OCI-LY1 (cell line): ENCODE results near the gene CENPT.

Experiments
- H2AFZ ChIP-seq: fragments of 200-600 bp; sonication (generic), shearing (Covaris generic); 2 replicates; pipeline ENCODE4 v1.6.0; 2014; ENCODE audit warnings: antibody characterized with exemption, mild to moderate bottlenecking, low read length
- H3F3A ChIP-seq: fragments of 200-600 bp; sonication (generic), shearing (Covaris generic); 2 replicates; pipeline ENCODE4 v1.6.0; 2014; ENCODE audit warnings: mild to moderate bottlenecking, antibody characterized with exemption, low read length, moderate library complexity; ENCODE audit not compliant: insufficient read depth
- H3K27ac ChIP-seq: fragments of 200-600 bp; sonication (generic); 2 replicates; pipeline ENCODE4 v1.5.1; 2014; ENCODE audit warnings: low read length, mixed run types, mild to moderate bottlenecking, low read depth; ENCODE audit not compliant: poor library complexity, severe bottlenecking
- H3K27me3 ChIP-seq: fragments of 200-600 bp; sonication (generic); 2 replicates; pipeline ENCODE4 v1.6.0; 2014; ENCODE audit warnings: antibody characterized with exemption, mild to moderate bottlenecking, low read length, moderate library complexity; ENCODE audit not compliant: insufficient read depth
- H3K36me3 ChIP-seq: fragments of 200-600 bp; sonication (generic); 2 replicates; pipeline ENCODE4 v1.6.1; 2014; ENCODE audit warnings: mild to moderate bottlenecking, antibody characterized with exemption, low read length, moderate library complexity, mixed read lengths; ENCODE audit not compliant: insufficient read depth
- H3K4me1 ChIP-seq: fragments of 200-600 bp; sonication (generic); 2 replicates; pipeline ENCODE4 v1.5.1; 2014; ENCODE audit warnings: mild to moderate bottlenecking, low read length, moderate library complexity; ENCODE audit not compliant: insufficient read depth, severe bottlenecking
- H3K4me2 ChIP-seq: fragments of 200-600 bp; sonication (generic), shearing (Covaris generic); 2 replicates; pipeline ENCODE4 v1.6.1; 2014; ENCODE audit warnings: low read length
- H3K4me3 ChIP-seq: fragments of 200-600 bp; sonication (generic); 2 replicates; pipeline ENCODE4 v1.5.1; 2014; ENCODE audit warnings: low read length, low read depth, mild to moderate bottlenecking, mixed read lengths; ENCODE audit not compliant: poor library complexity, severe bottlenecking
- H3K79me2 ChIP-seq: fragments of 200-600 bp; shearing (Covaris generic); 2 replicates; pipeline ENCODE4 v1.6.1; 2016; ENCODE audit warnings: mixed run types, low read length, mixed read lengths; ENCODE audit not compliant: insufficient read depth
- H3K9ac ChIP-seq: fragments of 200-600 bp; sonication (generic), shearing (Covaris generic); 2 replicates; pipeline ENCODE4 v1.6.1; 2014; ENCODE audit warnings: mild to moderate bottlenecking, low read length, mixed read lengths
- H3K9me2 ChIP-seq: fragments of 200-600 bp; sonication (generic), shearing (Covaris generic); 2 replicates; pipeline ENCODE4 v1.6.1; 2014; ENCODE audit warnings: low read depth, mild to moderate bottlenecking, low read length, mixed read lengths
- H3K9me3 ChIP-seq: fragments of 200-600 bp; shearing (Covaris generic); 2 replicates; pipeline ENCODE4 v1.6.1; 2014; ENCODE audit warnings: low read length, mixed read lengths
- H4K20me1 ChIP-seq: fragments of 200-600 bp; sonication (generic), shearing (Covaris generic); 2 replicates; pipeline ENCODE4 v1.6.0; 2016; ENCODE audit warnings: mild to moderate bottlenecking, low read length; ENCODE audit not compliant: insufficient read depth
- CTCF ChIP-seq: fragments of 200-600 bp; sonication (generic), shearing (Covaris generic); IDR thresholded peaks from 2 replicates; pipeline ENCODE4 v1.5.1; 2017; ENCODE audit warnings: mild to moderate bottlenecking, antibody characterized with exemption, low read length, moderate library complexity, mixed read lengths
- EZH2 ChIP-seq: fragments of 200-600 bp; sonication (generic), shearing (Covaris generic); IDR thresholded peaks from 2 replicates; pipeline ENCODE4 v1.8.0; 2017; ENCODE audit warnings: borderline replicate concordance, mixed run types, mild to moderate bottlenecking, antibody characterized with exemption, low read length, moderate library complexity, mixed read lengths

The CENPT gene

DNA sequence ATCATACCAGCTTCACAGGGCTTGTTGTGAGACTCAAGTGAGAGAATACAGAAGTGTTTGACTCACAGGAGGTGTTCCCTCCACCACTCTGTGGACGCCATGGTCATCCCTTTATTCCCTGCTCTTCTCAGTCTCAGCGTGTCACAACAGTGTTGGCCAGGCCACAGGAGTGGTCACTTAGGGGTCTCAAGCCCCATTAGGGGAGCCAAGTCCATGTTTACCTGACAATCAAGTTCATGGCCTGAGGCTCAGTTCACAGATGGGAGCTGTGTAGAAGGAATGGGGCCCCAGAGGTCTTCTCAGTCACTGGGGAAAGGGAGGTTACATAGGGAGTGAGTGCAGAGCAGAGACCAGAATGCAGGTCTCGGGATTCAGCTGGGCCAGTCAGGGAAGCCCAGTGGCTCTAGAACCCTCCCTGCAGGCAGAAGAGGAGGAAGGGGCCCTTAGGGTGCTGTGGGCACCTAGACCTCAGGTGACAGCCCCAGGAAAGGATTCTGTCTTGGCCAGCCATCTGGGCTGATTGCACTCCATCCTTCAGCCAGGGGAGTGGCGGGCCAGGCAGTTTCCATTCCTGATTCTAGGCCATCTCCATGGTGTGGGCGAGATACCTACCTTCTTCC is 9.5 kb upstream of the CENPT start:
- Histone ChIP-seq H3K4me2 (no peak overlapping the region), H3K36me3 (peaks cover 19% of the 10 kb centered on the region; the same call in 1 of the 2 replicates), H3K27ac (no peak overlapping the region), H2AFZ (no peak overlapping the region), H3K9ac (no peak overlapping the region), H3K27me3 (no peaks in the 10 kb centered on the region), H3K9me2 (no peaks in the 10 kb centered on the region), H3F3A (no peaks in the 10 kb centered on the region), H3K79me2 (peaks cover 80% of the 10 kb centered on the region), H3K4me3 (no peak overlapping the region), H3K9me3 (no peaks in the 10 kb centered on the region), H3K4me1 (no peaks in the 10 kb centered on the region), H4K20me1 (no peaks in the 10 kb centered on the region)
- TF ChIP-seq CTCF (no peak), EZH2 (no peak)

DNA sequence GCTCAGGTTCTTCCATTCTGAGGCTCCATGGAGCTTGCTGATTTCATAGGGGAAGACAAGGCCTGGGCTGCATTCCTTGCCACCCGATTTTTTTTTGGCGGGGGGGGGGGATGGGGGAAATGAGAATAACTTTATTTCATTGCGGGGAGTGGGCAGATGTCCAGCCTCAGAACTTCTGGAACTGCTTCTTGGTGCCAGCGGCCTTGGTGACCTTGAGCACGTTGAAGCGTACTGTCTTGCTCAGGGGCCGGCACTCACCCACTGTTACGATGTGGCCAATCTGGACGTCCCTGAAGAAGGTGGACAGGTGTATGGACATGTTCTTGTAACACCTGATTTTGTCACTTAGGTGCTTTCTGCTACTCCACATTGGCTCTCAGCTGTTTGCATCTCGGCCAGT is 8.3 kb upstream of the CENPT start:
- H3K9me3 ChIP-seq = no peaks in the 10 kb centered on the region
- H2AFZ ChIP-seq = no peak overlapping the region
- H3K27ac ChIP-seq = no peak overlapping the region
- no peak overlapping the region for H3K9ac ChIP-seq
- TF ChIP-seq EZH2 = no peak
- TF ChIP-seq CTCF = no peak
- no peaks in the 10 kb centered on the region for H3K9me2 ChIP-seq
- H3K4me3 ChIP-seq = no peak overlapping the region
- H4K20me1 ChIP-seq = no peaks in the 10 kb centered on the region
- H3K4me1 ChIP-seq = no peaks in the 10 kb centered on the region
- H3K79me2 ChIP-seq = peaks cover 72% of the 10 kb centered on the region
- H3F3A ChIP-seq = no peaks in the 10 kb centered on the region
- peaks cover 8% of the 10 kb centered on the region; the same call in 1 of the 2 replicates for H3K36me3 ChIP-seq
- no peaks in the 10 kb centered on the region for H3K27me3 ChIP-seq
- H3K4me2 ChIP-seq = no peak overlapping the region

DNA sequence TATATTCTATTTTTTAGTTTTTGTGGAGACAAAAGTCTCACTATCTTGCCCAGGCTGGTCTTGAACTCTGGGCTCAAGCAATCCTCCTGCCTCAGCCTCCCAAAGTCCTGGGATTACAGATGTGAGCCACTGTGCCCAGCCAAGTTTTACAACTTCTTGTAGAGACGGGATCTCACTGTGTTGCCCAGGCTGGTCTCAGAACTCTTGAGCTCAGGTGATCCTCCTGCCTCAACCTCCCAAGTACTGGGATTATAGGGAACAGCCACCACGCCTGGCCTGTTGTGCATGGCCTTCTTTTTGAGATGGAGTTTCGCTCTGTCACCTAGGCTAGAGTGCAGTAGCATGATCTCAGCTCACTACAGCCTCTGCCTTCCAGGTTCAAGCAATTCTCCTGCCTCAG is 6.2 kb upstream of the CENPT start:
- no peaks in the 10 kb centered on the region for H3F3A ChIP-seq
- no peaks in the 10 kb centered on the region for H3K27me3 ChIP-seq
- no peaks in the 10 kb centered on the region for H3K9me3 ChIP-seq
- no peaks in the 10 kb centered on the region for H3K4me1 ChIP-seq
- H4K20me1 ChIP-seq = no peaks in the 10 kb centered on the region
- H3K9me2 ChIP-seq = no peaks in the 10 kb centered on the region
- no peak overlapping the region for H3K9ac ChIP-seq
- H3K4me3 ChIP-seq = no peak overlapping the region
- no peak overlapping the region for H3K27ac ChIP-seq
- peaks cover 6% of the 10 kb centered on the region for H3K36me3 ChIP-seq
- peaks cover 74% of the 10 kb centered on the region for H3K79me2 ChIP-seq
- no peak overlapping the region for H3K4me2 ChIP-seq
- H2AFZ ChIP-seq = no peak overlapping the region
- TF ChIP-seq CTCF = no peak
